Measurements from ENCODE around the gene PEAR1. TPM values are rescaled to one million over a fixed set of nuclear protein-coding genes. Genes with fewer than 3 reads are reported as not detected.
A peak's percentile ranks its signal among the peaks of the same experiment; 100 is the strongest.

The PEAR1 gene
- total RNA-seq, 1 donor from 2014 or later: 9.9 TPM

GRCh38 chr1:156944268-156944667 is 50.8 kb downstream of the PEAR1 start:
- Mint-ChIP-seq H3K27ac (ENCODE audit: unreplicated experiment) (no peak overlapping the region), H3K9me3 (ENCODE audit: low read depth) (no peaks in the 10 kb centered on the region), H3K4me3 (ENCODE audit: unreplicated experiment) (no peak overlapping the region), H3K27me3 (ENCODE audit: low read depth) (no peaks in the 10 kb centered on the region), H3K4me1 (ENCODE audit: low read depth) (no peaks in the 10 kb centered on the region), H3K36me3 (ENCODE audit: low read depth) (peaks cover 59% of the 10 kb centered on the region)
- no peak for TF ChIP-seq CTCF (IDR thresholded peaks at IDR 0.05)
- DNase-seq (ENCODE audit: low spot score): peak; percentile 18

GRCh38 chr1:156944848-156945247 is 51.3 kb downstream of the PEAR1 start:
- no peak for TF ChIP-seq CTCF (IDR thresholded peaks at IDR 0.05)

GRCh38 chr1:156945881-156946661 is 52.6 kb downstream of the PEAR1 start:
- no peak for TF ChIP-seq CTCF (IDR thresholded peaks at IDR 0.05)
- no peaks in the 10 kb centered on the region for H3K4me1 Mint-ChIP-seq (ENCODE audit: low read depth)
- no peaks in the 10 kb centered on the region for H3K27me3 Mint-ChIP-seq (ENCODE audit: low read depth)
- peaks cover 62% of the 10 kb centered on the region for H3K36me3 Mint-ChIP-seq (ENCODE audit: low read depth)
- no peaks in the 10 kb centered on the region for H3K9me3 Mint-ChIP-seq (ENCODE audit: low read depth)
- no peak overlapping the region for H3K27ac Mint-ChIP-seq (ENCODE audit: unreplicated experiment)
- DNase-seq (ENCODE audit: low spot score): no peak
- no peak overlapping the region for H3K4me3 Mint-ChIP-seq (ENCODE audit: unreplicated experiment)

More at GRCh38 chr1:156944848-156945247, 51.3 kb downstream of the PEAR1 start:
- DNase-seq (ENCODE audit: low spot score): no peak
- H3K27ac Mint-ChIP-seq (ENCODE audit: unreplicated experiment): no peak overlapping the region
- peaks cover 63% of the 10 kb centered on the region for H3K36me3 Mint-ChIP-seq (ENCODE audit: low read depth)
- H3K4me1 Mint-ChIP-seq (ENCODE audit: low read depth): no peaks in the 10 kb centered on the region
- no peaks in the 10 kb centered on the region for H3K9me3 Mint-ChIP-seq (ENCODE audit: low read depth)
- no peaks in the 10 kb centered on the region for H3K27me3 Mint-ChIP-seq (ENCODE audit: low read depth)
- no peak overlapping the region for H3K4me3 Mint-ChIP-seq (ENCODE audit: unreplicated experiment)

- no peaks in the 10 kb centered on the region for H3K9me3 Mint-ChIP-seq (ENCODE audit: low read depth)
- H3K4me1 Mint-ChIP-seq (ENCODE audit: low read depth): no peaks in the 10 kb centered on the region
- no peak for TF ChIP-seq CTCF (IDR thresholded peaks at IDR 0.05)
- H3K27me3 Mint-ChIP-seq (ENCODE audit: low read depth): no peaks in the 10 kb centered on the region
- DNase-seq (ENCODE audit: low spot score): no peak
- peaks cover 67% of the 10 kb centered on the region for H3K36me3 Mint-ChIP-seq (ENCODE audit: low read depth)
- no peak overlapping the region for H3K4me3 Mint-ChIP-seq (ENCODE audit: unreplicated experiment)
- no peak overlapping the region for H3K27ac Mint-ChIP-seq (ENCODE audit: unreplicated experiment)
Observed at GRCh38 chr1:156947127-156947526, 53.6 kb downstream of the PEAR1 start.

- Mint-ChIP-seq H3K36me3 (ENCODE audit: low read depth) (peaks cover 67% of the 10 kb centered on the region), H3K27ac (ENCODE audit: unreplicated experiment) (no peak overlapping the region)
- DNase-seq (ENCODE audit: low spot score): no peak
Observed at GRCh38 chr1:156947818-156948525, 54.5 kb downstream of the PEAR1 start.

More at GRCh38 chr1:156947818-156948525, 54.5 kb downstream of the PEAR1 start:
- H3K4me3 Mint-ChIP-seq (ENCODE audit: unreplicated experiment): no peak overlapping the region
- no peaks in the 10 kb centered on the region for H3K27me3 Mint-ChIP-seq (ENCODE audit: low read depth)
- H3K4me1 Mint-ChIP-seq (ENCODE audit: low read depth): no peaks in the 10 kb centered on the region
- TF ChIP-seq CTCF (IDR thresholded peaks at IDR 0.05): no peak
- no peaks in the 10 kb centered on the region for H3K9me3 Mint-ChIP-seq (ENCODE audit: low read depth)
